ENCODE data around the gene CIRBP. TPM values are rescaled to one million over a fixed set of nuclear protein-coding genes. Genes with fewer than 3 reads are reported as not detected.

The CIRBP gene
- total and polyA plus RNA-seq, 2 of the 13 experiments (the other 11 are each of a cell fraction or from before 2014, with no cell fraction given) = 133 to 140 TPM

DNA sequence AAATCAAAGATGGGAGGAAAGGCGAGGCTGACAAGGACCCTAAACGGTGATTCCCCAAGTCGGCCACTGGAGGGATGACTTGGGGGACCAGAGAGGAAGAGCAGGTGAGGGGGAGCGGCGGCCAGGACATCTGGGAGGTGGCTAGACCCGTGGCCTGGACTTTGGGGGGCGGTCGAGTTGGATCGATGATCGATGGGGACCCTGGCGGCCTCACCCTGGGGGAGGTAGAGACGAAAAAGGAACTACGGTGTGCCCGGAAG is 7.7 kb upstream of the CIRBP start (continued):
- TF ChIP-seq, protein P1, sequence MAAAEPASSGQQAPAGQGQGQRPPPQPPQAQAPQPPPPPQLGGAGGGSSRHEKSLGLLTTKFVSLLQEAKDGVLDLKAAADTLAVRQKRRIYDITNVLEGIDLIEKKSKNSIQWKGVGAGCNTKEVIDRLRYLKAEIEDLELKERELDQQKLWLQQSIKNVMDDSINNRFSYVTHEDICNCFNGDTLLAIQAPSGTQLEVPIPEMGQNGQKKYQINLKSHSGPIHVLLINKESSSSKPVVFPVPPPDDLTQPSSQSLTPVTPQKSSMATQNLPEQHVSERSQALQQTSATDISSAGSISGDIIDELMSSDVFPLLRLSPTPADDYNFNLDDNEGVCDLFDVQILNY (CRISPR knock-in tag; conservative IDR thresholded peaks at IDR 0.05) = no peak
- TF ChIP-seq MLXIP (CRISPR knock-in tag; IDR thresholded peaks at IDR 0.05; ENCODE audit: borderline replicate concordance) = no peak
- no peak for TF ChIP-seq SCMH1 (CRISPR knock-in tag; IDR thresholded peaks at IDR 0.05; ENCODE audit: borderline replicate concordance)
- no peak for TF ChIP-seq ZNF761 (CRISPR knock-in tag; conservative IDR thresholded peaks at IDR 0.05)
- no peak for TF ChIP-seq ATF7-NPFF (CRISPR knock-in tag; IDR thresholded peaks at IDR 0.05; ENCODE audit: low read depth)
- TF ChIP-seq IKZF4 (CRISPR knock-in tag; IDR thresholded peaks at IDR 0.05; ENCODE audit: borderline replicate concordance, low read depth, not compliant biosample characterization) = no peak
- no peak for TF ChIP-seq MBD4 (IDR thresholded peaks at IDR 0.05; ENCODE audit: borderline replicate concordance, low read length)
- no peak for TF ChIP-seq JDP2 (CRISPR knock-in tag; IDR thresholded peaks at IDR 0.05; ENCODE audit: borderline replicate concordance)
- 0 out of 2 replicates have a peak, but pooled peaks have one; percentile 12 for TF ChIP-seq ZSCAN31 (CRISPR knock-in tag; IDR thresholded peaks at IDR 0.05; ENCODE audit: low read depth)
- TF ChIP-seq, protein P2, sequence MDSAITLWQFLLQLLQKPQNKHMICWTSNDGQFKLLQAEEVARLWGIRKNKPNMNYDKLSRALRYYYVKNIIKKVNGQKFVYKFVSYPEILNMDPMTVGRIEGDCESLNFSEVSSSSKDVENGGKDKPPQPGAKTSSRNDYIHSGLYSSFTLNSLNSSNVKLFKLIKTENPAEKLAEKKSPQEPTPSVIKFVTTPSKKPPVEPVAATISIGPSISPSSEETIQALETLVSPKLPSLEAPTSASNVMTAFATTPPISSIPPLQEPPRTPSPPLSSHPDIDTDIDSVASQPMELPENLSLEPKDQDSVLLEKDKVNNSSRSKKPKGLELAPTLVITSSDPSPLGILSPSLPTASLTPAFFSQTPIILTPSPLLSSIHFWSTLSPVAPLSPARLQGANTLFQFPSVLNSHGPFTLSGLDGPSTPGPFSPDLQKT (CRISPR knock-in tag; IDR thresholded peaks at IDR 0.05; ENCODE audit: borderline replicate concordance) = no peak
- TF ChIP-seq ZNF746 (CRISPR knock-in tag; IDR thresholded peaks at IDR 0.05) = 0 out of 2 replicates have a peak, but pooled peaks have one; percentile 12
- 0 out of 2 replicates have a peak, but pooled peaks have one; percentile 6 for TF ChIP-seq ZBTB20 (CRISPR knock-in tag; IDR thresholded peaks at IDR 0.05; ENCODE audit: borderline replicate concordance, low read depth)
- no peak for TF ChIP-seq HNRNPUL1 (IDR thresholded peaks at IDR 0.05; ENCODE audit: low read depth, low read length)
- TF ChIP-seq NAIF1 (CRISPR knock-in tag; IDR thresholded peaks at IDR 0.05; ENCODE audit: borderline replicate concordance) = no peak
- TF ChIP-seq, protein P3, sequence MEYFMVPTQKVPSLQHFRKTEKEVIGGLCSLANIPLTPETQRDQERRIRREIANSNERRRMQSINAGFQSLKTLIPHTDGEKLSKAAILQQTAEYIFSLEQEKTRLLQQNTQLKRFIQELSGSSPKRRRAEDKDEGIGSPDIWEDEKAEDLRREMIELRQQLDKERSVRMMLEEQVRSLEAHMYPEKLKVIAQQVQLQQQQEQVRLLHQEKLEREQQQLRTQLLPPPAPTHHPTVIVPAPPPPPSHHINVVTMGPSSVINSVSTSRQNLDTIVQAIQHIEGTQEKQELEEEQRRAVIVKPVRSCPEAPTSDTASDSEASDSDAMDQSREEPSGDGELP (IDR thresholded peaks at IDR 0.05; ENCODE audit: borderline replicate concordance, low read depth) = no peak
- no peak for TF ChIP-seq GTF3A (CRISPR knock-in tag; conservative IDR thresholded peaks at IDR 0.05)
- TF ChIP-seq FOXP4 (CRISPR knock-in tag; IDR thresholded peaks at IDR 0.05) = no peak
- TF ChIP-seq, protein P4, sequence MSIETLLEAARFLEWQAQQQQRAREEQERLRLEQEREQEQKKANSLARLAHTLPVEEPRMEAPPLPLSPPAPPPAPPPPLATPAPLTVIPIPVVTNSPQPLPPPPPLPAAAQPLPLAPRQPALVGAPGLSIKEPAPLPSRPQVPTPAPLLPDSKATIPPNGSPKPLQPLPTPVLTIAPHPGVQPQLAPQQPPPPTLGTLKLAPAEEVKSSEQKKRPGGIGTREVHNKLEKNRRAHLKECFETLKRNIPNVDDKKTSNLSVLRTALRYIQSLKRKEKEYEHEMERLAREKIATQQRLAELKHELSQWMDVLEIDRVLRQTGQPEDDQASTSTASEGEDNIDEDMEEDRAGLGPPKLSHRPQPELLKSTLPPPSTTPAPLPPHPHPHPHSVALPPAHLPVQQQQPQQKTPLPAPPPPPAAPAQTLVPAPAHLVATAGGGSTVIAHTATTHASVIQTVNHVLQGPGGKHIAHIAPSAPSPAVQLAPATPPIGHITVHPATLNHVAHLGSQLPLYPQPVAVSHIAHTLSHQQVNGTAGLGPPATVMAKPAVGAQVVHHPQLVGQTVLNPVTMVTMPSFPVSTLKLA (IDR thresholded peaks at IDR 0.05) = no peak
- no peak for TF ChIP-seq MATR3 (CRISPR knock-in tag; IDR thresholded peaks at IDR 0.05)
- peak; percentile 58; the same call in 1 of the 2 replicates for TF ChIP-seq ZNF501 (CRISPR knock-in tag; IDR thresholded peaks at IDR 0.05)
- TF ChIP-seq ZNF607 (CRISPR knock-in tag; IDR thresholded peaks at IDR 0.05; ENCODE audit: borderline replicate concordance) = peak; percentile 14

Data from HepG2 (cell line).